GM19468 (cell line): Measurements from ENCODE around the gene JOSD2.

Experiments
- ATAC-seq: cut with Tn5 transposase; IDR thresholded peaks from one replicate; pipeline ENCODE4 v1.9.1; 2021; ENCODE audit warnings: mild to moderate bottlenecking, moderate library complexity, moderate number of reproducible peaks; ENCODE audit not compliant: unreplicated experiment; ENCODE audit errors: extremely low read depth

Gene JOSD2, protein sequence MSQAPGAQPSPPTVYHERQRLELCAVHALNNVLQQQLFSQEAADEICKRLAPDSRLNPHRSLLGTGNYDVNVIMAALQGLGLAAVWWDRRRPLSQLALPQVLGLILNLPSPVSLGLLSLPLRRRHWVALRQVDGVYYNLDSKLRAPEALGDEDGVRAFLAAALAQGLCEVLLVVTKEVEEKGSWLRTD

GRCh38 chr19:50511069-50511822, at the start of gene JOSD2:
Gene JOSD2, minus strand, starts transcription at chr19:50511191. Its CDS starts 760 bp downstream, at chr19:50510431.
- peak; percentile 75 for ATAC-seq

GRCh38 chr19:50559636-50560035, 48.6 kb upstream of the JOSD2 start:
- no peak for ATAC-seq

DNA sequence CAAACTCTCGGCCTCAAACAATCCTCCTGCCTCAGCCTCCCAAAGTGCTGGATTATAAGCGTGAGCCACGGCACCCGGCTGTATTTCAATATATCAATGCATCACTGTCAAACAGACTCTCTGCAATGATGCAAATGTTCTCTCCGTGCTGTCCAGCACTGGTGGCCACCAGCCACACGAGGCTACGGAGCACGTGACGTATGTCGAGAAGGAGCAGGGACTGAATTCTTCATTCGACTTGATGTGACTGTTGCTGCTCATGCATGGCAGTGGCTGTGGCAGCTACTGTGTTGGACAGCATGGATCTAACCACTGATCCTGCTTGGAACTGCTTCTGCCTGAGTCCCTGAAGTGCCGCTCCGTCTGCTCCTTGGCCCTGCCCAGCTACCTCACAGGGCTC, 47.5 kb upstream of the JOSD2 start:
- ATAC-seq = no peak

DNA sequence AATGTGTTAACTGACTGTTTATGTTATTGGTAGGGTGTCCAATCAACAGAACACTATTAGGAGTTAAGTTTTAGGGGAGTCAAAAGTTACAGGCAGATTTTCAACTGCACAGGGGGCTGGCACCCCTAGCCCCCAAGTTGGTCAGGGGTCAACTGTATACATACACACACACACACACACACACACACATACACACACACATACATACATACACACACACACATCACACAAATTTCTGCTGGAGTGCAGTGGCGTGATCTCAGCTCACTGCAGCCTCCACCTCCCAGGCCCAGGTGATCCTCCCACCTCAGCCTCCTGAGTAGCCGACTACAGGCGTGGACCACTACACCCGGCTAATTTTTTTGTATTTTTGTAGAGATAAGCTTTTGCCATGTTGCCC, 47.0 kb upstream of the JOSD2 start:
- no peak for ATAC-seq

- no peak for ATAC-seq
Measured at GRCh38 chr19:50557009-50557613, 46.1 kb upstream of the JOSD2 start.

- ATAC-seq = no peak
Measured at GRCh38 chr19:50556282-50557008, 45.5 kb upstream of the JOSD2 start.

DNA sequence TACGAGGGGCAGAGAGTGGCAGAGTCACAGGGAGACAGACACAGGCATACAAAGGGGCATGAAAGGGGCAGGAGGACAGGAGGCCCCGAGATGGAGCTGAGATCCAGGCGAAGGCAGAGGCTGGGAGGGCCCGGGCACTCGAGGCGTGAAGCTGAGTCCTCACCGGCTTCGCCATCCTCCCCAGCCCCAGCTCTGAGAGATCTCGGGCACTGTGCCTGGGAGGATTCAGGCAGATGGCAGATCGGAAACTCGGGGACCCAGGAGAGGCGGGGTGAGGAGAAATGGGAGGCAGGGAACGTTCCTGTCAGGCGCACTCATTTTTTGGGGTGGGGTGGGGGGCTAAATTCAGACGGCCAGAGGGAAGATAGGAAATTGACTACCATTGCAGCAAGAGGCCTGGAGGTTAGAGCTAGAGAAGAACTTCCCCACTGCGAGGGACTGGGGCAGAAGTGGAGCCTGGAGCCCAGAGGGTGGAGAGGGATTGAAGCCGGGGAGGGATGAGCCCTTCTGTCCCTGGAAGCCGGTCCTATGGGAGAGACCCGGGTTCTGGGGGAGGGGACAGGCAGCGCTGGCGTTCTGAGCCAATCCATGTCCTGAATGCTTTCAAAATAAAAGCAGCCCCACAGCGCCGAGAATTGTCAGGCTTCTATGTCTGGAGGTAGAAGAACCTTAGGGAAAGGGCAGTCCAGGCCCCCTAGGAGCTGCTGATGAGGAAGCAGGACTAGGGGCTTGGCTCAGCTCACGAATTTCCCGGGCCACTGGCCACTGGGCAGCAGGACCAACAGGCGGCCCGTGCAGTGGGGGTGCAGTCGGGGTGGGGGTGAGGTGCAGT, 44.7 kb upstream of the JOSD2 start:
- ATAC-seq = no peak

GRCh38 chr19:50555033-50555432, 44.0 kb upstream of the JOSD2 start:
- no peak for ATAC-seq

DNA sequence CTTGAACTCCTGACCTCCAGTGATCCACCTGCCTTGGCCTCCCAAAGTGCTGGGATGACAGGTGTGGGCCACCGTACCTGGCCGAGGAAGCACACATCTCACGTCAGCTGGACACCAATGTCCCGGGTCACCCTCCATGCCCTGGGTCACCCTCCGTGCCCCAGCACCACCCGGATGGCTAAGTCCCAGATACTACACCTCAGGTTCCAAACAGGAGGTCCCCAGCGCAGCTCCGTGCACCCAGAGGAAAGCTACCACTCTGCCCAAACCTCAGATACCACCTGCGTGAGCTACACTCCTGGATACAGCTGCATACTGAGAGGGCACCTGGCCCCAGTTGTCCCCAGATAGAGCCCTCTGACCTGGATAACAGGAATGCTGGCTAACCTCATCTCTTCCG, 43.2 kb upstream of the JOSD2 start:
- ATAC-seq = no peak

GRCh38 chr19:50553134-50553703, 42.2 kb upstream of the JOSD2 start:
- no peak for ATAC-seq

DNA sequence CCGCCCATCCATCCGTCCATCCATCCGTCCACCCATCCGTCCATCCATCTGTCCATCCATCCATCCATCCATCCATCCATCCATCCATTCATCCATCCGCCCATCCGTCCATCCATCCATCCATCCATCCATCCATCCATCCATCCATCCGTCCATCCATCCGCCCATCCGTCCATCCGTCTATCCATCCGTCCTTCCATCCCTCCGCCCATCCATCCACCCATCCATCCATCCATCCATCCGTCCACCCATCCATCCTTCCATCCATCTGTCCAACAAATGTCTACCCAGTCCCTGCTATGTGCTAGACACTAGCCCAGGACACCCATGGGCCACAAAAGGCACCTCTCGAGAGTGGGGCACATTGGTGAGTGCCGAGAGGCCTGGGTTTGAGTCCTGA, 41.5 kb upstream of the JOSD2 start:
- no peak for ATAC-seq

DNA sequence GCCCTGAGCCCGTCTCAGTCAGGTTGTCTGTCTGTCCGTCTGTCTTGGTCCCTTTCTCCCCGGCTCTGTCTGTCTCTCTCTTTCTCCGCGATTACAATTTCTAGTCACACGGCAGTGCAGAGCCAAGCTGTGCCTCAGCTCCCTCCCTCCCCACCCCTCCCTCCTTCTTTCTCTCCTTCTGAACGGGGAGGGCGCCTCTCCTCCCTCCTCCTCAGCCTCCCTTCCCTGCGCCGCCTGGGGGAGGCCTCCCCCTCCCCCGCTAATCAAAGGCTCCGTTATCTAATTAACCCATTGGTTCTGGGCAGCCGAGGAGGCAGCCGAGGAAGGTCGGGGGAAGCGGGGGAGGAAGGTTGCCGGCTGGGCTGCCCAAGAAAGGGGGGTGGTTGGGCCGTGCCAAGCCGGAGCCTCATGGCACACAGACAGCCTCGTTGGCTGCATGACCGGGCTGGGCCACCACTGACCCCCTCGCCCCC, 40.8 kb upstream of the JOSD2 start:
- no peak for ATAC-seq

DNA sequence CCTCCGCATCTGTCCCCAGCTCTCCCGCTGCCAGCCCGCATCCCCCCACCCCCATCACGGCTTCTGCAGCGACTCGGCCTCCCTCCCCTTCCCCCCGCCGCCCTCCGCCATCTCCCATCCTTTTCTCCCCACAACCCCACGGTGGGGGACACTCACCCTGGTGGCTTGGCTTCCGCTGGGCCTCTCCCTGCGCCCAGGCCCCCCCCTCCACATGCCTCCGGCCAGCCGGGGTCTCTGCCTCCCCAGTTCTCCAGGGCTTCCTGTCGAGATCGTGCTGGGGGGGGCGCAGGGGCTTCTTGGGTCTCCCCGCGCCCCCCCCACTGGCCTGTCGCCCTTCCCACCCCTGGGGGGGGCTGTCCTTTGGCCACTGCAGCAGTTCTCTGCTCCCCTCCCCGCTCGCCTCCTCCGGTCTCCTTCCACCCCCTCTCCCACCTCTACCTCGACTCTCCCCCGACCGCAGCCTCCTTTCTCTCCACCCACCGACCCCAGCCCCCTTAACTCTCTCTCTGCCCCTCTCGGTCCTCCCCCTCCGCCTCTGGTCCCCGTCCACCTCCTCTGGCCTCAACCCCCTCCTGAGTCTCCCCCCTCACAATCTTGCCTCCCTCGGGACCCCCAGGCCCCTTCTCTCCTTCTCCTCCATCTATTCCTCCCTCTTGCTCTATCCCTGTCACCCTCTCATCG, 40.2 kb upstream of the JOSD2 start:
- ATAC-seq = no peak

DNA sequence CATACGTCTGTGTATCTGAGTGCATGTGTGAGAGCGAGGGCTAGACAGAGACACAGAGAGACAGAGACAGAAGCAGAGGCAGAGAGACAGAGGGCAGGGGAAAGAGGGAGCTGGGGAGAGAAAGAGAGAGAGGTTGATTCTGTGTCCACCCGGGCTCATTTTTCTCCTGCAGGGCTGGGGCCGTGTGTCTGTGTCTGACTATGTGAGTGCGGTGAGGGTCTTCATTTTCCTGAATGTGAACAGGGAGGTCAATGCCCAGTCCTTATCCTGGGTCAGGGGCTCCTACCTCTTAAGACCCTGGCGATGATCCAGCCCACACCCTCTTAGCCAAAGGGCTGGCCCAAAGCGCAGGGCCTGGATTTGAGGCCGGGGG, 39.6 kb upstream of the JOSD2 start:
- ATAC-seq = no peak

DNA sequence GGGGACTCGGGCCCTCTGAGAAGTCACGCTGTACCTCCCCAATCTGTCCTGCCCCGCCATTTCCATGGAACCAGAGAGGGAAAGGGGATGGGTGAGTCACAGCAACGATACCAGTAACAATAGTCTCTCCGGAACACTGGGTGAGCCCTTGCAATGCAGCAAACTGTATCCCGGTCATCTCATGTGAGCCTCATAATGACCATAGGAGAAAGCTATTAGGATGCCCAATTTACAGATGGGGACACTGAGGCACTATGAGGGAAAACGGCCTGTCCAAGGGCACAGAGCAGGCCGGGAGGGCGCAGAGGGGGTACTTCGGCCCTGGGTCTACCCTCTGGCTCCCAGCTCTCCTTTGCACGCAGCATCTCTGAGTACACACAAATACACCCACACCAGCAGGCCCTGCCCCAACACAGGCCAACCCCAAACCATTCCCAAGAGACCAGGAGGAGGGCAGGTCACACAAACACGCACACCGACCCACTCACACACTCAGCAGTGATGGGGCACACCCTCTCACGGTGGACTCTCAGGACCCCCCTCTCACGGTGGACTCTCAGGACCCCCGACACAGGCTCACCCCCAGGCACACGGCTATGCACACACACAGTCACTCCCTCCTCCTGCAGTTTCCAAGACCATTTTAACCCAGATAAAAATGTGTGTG, 39.1 kb upstream of the JOSD2 start:
- ATAC-seq = no peak

- no peak for ATAC-seq
Measured at GRCh38 chr19:50549059-50549926, 38.3 kb upstream of the JOSD2 start.

- ATAC-seq = no peak
Measured at GRCh38 chr19:50548191-50549058, 37.4 kb upstream of the JOSD2 start.
